ENCODE results near the gene HCFC1.
"Not testable (repeated sequence)": the region's sequence is repeated elsewhere in the genome, so short reads cannot be mapped to it uniquely, and the experiment has no call there.

The HCFC1 gene

DNA sequence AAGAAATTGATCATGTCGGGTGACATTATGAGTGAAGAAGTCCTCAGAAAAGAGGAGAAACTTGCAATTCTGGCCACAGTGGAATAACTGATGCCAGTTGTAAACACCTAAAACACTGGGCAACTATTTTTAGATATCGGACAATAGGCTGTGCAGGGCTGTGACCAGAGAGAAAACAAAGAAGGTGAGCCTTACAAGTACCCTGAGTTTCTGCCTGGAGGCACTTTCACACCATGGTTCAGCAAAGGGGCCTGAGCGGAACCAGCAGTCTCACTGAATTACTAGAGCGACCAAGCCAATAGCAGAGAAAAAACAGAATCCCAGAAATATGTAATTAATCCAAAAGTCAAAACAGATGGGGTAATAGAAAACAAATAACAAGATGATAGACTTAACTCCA lies 36.9 kb upstream of the HCFC1 start:
- DNase-seq (ENCODE audit: low read depth in 2 of 2) = no peak

DNA sequence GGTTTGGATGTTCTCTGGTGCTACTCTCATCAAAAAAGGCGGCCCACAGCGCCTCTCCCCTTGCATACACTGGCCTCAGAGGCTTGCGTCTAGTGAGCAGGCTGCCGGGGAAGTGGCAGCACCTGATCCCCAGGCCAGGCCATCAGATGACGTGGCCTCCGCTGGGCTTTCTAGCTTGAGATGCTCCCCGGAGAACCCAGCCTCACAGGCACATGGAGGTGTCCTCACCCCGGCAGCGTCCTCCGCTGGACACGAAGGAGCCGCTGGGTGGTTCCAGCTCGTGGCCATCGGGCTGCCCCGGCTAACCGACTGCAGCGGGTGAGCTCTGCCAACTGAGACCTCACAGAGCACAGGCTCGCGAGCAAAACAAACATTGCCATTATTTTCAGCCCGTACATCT lies 35.3 kb upstream of the HCFC1 start:
- no peak for DNase-seq (ENCODE audit: low read depth in 2 of 2)

- no peak for DNase-seq (ENCODE audit: low read depth in 2 of 2)
Measured at GRCh38 chrX:154004315-154004714, 32.7 kb upstream of the HCFC1 start.

GRCh38 chrX:154002215-154002719 lies 30.6 kb upstream of the HCFC1 start:
- peak; percentile 20 to 26 for DNase-seq (ENCODE audit: low read depth in 2 of 2)

DNA sequence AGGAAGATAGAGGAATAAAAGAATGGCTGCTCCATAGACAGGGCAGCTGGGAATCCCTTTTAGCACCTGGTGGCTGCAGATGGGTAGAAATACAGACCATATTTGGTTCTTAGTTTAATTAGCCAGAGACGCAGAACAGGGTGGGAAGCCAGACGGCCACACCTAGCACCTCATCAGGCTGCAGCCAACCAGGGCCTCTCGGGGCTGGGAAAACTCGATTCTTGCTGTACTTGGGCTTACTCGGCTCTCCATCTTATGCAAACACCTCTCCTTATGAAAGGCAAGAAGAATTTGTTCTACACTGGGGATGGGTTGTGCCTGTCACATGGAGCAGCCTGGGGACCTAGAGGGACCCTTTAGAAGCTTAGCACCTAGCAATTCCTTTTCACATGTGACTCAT lies 28.4 kb upstream of the HCFC1 start:
- no peak for DNase-seq (ENCODE audit: low read depth in 2 of 2)

- DNase-seq (ENCODE audit: low read depth in 2 of 2) = no peak
Measured at GRCh38 chrX:153999359-154000037, 27.9 kb upstream of the HCFC1 start.

- no peak for DNase-seq (ENCODE audit: low read depth in 2 of 2)
Measured at GRCh38 chrX:153995504-153995903, 23.9 kb upstream of the HCFC1 start.

DNA sequence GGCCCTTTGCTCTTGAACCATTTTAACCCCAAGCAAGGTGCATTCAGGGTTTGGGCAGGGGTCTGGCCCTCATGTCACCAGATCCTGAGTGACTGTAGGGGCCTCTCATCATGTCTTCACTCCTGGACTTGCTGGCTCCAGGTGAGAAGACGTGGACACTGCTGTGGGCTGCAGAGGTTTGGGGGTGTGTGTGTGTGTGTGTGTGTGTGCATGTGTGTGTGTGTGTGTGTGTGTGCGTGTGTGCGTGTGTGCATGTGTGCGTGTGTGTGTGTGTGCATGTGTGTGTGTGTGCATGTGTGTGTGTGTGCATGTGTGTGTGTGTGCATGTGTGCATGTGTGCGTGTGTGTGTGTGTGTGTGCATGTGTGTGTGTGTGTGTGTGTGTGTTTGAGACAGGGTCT lies 22.8 kb upstream of the HCFC1 start:
- DNase-seq (ENCODE audit: low read depth in 2 of 2) = not testable (repeated sequence)

GRCh38 chrX:153993978-153994377 lies 22.4 kb upstream of the HCFC1 start:
- DNase-seq (ENCODE audit: low read depth in 2 of 2) = no peak

GRCh38 chrX:153993079-153993478 lies 21.5 kb upstream of the HCFC1 start:
- no peak for DNase-seq (ENCODE audit: low read depth in 2 of 2)

- no peak for DNase-seq (ENCODE audit: low read depth in 2 of 2)
Measured at GRCh38 chrX:153992180-153992579, 20.6 kb upstream of the HCFC1 start.

- DNase-seq (ENCODE audit: low read depth in 2 of 2) = no peak
Measured at GRCh38 chrX:153991013-153991580, 19.5 kb upstream of the HCFC1 start.

GRCh38 chrX:153989973-153990655 lies 18.5 kb upstream of the HCFC1 start:
- DNase-seq (ENCODE audit: low read depth in 2 of 2) = no peak

DNA sequence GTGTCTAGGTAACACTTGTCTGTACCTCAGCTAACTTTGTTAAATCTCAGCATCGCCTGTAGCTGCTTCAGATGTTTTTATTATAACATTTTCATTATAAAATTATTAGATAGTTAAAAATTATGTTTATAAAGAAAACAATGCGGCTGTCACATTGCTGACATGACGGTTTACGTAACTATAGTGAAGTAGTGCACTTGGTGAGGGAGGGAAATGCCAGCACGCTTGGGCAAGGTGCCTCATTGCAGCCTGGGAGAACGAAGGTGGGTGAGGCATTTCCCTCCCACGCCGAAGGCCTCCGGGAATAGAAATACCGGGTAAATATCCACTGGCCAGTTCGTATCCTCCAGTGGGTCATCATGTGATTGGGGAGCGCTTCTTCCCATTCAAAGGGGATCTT lies 16.9 kb upstream of the HCFC1 start:
- DNase-seq (ENCODE audit: low read depth in 2 of 2) = no peak

GRCh38 chrX:153984351-153985178 lies 12.9 kb upstream of the HCFC1 start:
- no peak for DNase-seq (ENCODE audit: low read depth in 2 of 2)

DNA sequence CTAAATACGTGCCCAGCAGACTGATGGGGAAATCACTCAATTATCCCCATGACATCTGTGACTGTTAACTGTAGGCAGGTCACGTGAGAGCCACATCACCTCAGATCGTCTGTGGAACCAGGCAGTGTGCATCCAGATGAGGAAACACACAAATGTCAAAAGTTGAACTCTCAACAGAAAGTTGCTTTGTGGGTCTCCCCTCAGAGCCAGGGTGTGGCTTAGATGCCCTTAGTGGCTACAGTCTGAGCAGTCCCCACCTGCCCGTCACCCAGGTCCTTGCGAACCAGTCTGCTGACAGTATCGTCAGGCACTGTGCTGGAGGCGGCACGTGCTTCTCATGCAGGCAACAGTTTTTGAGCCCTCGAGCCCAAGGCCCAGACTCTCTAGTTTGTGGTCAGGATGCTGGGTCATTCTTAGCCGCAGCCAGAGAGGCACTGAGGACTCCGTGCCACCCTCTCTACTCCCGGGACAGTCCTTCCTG lies 11.7 kb upstream of the HCFC1 start:
- no peak for DNase-seq (ENCODE audit: low read depth in 2 of 2)

- no peak for DNase-seq (ENCODE audit: low read depth in 2 of 2)
Measured at GRCh38 chrX:153981771-153982533, 10.3 kb upstream of the HCFC1 start.

DNA sequence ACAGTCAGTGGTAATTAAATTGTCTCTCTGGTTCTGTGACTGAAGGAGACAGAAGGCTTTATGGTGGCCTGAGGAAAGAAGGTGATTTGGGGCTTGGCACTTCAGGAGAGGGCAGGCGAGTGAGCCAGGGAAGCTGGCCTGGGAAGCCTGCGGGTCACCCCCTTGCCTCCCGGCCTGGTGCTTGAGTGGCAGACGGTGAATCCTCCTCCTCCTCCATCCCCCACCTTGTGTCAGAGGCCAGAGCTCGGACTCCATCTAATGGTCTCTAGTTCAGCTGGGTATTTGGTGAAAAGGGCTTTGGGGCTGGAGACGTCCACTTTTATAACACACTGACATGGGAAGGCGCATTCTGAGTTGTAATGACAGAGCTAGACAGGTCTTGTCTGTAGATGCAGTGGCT lies 9.6 kb upstream of the HCFC1 start:
- DNase-seq (ENCODE audit: low read depth in 2 of 2) = no peak

DNA sequence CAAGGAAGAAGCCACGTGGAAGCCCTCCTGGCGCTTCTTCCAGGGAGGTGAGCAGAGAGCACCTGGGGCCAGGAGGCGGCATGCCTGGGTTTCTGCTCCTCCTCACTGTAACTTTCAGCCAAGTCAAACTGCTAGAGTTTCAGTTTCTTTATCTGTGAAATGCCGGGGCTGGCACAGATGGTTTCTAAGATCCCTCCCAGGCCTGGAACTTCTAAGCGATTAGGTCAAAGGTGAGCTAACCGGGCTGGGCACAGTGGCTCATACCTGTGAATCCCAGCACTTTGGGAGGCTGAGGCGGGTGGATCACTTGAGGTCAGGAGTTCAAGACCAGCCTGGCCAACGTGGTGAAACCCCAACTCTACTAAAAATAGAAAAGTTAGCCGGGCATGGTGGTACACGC lies 8.8 kb upstream of the HCFC1 start:
- not testable (repeated sequence) for DNase-seq (ENCODE audit: low read depth in 2 of 2)

GRCh38 chrX:153974726-153975286 lies 3.2 kb upstream of the HCFC1 start:
- no peak for DNase-seq (ENCODE audit: low read depth in 2 of 2)
